Activated CD4-positive, CD25-positive, alpha-beta regulatory T cell treated with anti-CD3 and anti-CD28 coated beads, Interleukin-2, amount 50 U/mL, for 24 hours (primary cell): ENCODE data around the gene SNTA1.
"Not testable (repeated sequence)": the region's sequence is repeated elsewhere in the genome, so short reads cannot be mapped to it uniquely, and the experiment has no call there.

ENCODE experiments used
- ATAC-seq, 2 donors: fragments of 150-1000 bp; cut with Tn5 transposase; one replicate each; pipeline ENCODE4 v1.10.0; 2021; ENCODE audit warnings: mild to moderate bottlenecking in 1 of 2, moderate library complexity in 1 of 2

The SNTA1 gene

GRCh38 chr20:33465481-33466302, 22.1 kb upstream of the SNTA1 start:
- ATAC-seq: no peak

GRCh38 chr20:33464759-33465158, 21.2 kb upstream of the SNTA1 start:
- not testable (repeated sequence) for ATAC-seq

- no peak for ATAC-seq
Measured at GRCh38 chr20:33463332-33464101, 20.0 kb upstream of the SNTA1 start.

- peak in 1 of 2 donors; percentile 12 for ATAC-seq
Measured at GRCh38 chr20:33460711-33461110, 17.1 kb upstream of the SNTA1 start.

GRCh38 chr20:33459599-33459998, 16.0 kb upstream of the SNTA1 start:
- no peak for ATAC-seq

GRCh38 chr20:33456916-33457642, 13.5 kb upstream of the SNTA1 start:
- ATAC-seq: peak; percentile 65 to 85

GRCh38 chr20:33450867-33451266, 7.3 kb upstream of the SNTA1 start:
- ATAC-seq: no peak

GRCh38 chr20:33445881-33446625, 2.5 kb upstream of the SNTA1 start:
- no peak for ATAC-seq

GRCh38 chr20:33444797-33445560, 1.4 kb upstream of the SNTA1 start:
- no peak for ATAC-seq

GRCh38 chr20:33443006-33443511, 504 bp downstream of the SNTA1 start:
- peak; percentile 12 to 35 for ATAC-seq

- no peak for ATAC-seq
Measured at GRCh38 chr20:33442136-33443005, 1.2 kb downstream of the SNTA1 start.

- no peak for ATAC-seq
Measured at GRCh38 chr20:33441142-33441955, 2.2 kb downstream of the SNTA1 start.

- ATAC-seq: not testable (repeated sequence)
Measured at GRCh38 chr20:33440562-33440961, 3.0 kb downstream of the SNTA1 start.

- ATAC-seq: no peak
Measured at GRCh38 chr20:33438481-33438880, 5.1 kb downstream of the SNTA1 start.

GRCh38 chr20:33437141-33437911, 6.2 kb downstream of the SNTA1 start:
- ATAC-seq: no peak

GRCh38 chr20:33434434-33434833, 9.1 kb downstream of the SNTA1 start:
- no peak for ATAC-seq

GRCh38 chr20:33433465-33434234, 9.9 kb downstream of the SNTA1 start:
- no peak for ATAC-seq
